PC-3 (cell line): Measurements from ENCODE around the gene PIK3IP1.

Source experiments
- EZH2phosphoT487 ChIP-seq: fragments of 300-600 bp; sonication (generic); IDR thresholded peaks from 2 replicates; pipeline ENCODE4 v1.6.1; 2018; ENCODE audit warnings: mild to moderate bottlenecking, antibody characterized with exemption, low read length, borderline replicate concordance
- TF ChIP-seq, protein P1 (sequence below): fragments of 300-600 bp; sonication (generic); conservative IDR thresholded peaks from 2 replicates; pipeline ENCODE4 v1.5.1; 2017; ENCODE audit warnings: antibody characterized with exemption, low read depth, mild to moderate bottlenecking, low read length

DNA sequence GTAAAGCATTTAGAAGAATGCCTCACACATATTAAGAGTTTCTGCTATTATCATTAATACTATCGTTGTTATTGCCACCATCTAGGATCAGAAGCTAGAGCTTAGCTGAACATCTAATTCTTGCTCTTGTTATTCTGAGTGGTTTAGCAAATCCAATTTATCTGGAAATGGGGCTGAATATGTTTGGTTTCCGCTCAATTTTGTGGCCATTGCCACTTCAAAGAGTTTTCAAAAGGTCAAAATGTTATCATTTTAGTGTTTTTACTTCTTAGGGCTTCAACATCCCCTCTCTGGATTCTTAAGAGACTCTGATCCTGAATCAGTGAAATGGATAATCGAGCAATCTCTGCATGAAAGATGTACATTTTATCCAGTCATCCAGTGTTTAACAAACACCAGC, 10.2 kb upstream of the PIK3IP1 start:
- no peak for TF ChIP-seq EZH2phosphoT487
- TF ChIP-seq, protein P1, sequence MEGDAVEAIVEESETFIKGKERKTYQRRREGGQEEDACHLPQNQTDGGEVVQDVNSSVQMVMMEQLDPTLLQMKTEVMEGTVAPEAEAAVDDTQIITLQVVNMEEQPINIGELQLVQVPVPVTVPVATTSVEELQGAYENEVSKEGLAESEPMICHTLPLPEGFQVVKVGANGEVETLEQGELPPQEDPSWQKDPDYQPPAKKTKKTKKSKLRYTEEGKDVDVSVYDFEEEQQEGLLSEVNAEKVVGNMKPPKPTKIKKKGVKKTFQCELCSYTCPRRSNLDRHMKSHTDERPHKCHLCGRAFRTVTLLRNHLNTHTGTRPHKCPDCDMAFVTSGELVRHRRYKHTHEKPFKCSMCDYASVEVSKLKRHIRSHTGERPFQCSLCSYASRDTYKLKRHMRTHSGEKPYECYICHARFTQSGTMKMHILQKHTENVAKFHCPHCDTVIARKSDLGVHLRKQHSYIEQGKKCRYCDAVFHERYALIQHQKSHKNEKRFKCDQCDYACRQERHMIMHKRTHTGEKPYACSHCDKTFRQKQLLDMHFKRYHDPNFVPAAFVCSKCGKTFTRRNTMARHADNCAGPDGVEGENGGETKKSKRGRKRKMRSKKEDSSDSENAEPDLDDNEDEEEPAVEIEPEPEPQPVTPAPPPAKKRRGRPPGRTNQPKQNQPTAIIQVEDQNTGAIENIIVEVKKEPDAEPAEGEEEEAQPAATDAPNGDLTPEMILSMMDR: no peak
